Endothelial cell of umbilical vein (primary cell): ENCODE results near the gene CYTH2. TPM values are rescaled to one million over a fixed set of nuclear protein-coding genes. Genes with fewer than 3 reads are reported as not detected.

Source experiments
- BruUV-seq: library from RNA; stranded (reverse); fragments of 400-500 nt; replicated peaks from 2 replicates; lab custom pipeline; 2021; lab: Mats Ljungman, UMichigan
- CTCF ChIA-PET: fragments of 300-600, 350-600 bp; sonication (Branson Sonifier 250); formaldehyde crosslinking; loops from one replicate; lab custom pipeline; 2021; ENCODE audit warnings: antibody characterized with exemption, inconsistent platforms; lab: Charles Lee
- POLR2A ChIA-PET: fragments of 300-600, 350-600 bp; sonication (Branson Sonifier 250); formaldehyde crosslinking; loops from one replicate; lab custom pipeline; 2021; ENCODE audit warnings: antibody characterized with exemption, inconsistent platforms; lab: Charles Lee
- DNase-seq: peaks from one replicate; pipeline ENCODE4 v3.0.0-alpha.2; 2011; ENCODE audit warnings: low read depth, low spot score
- FAIRE-seq: peaks from 2 replicates; lab custom pipeline; 2011; peaks lifted over from hg19 to GRCh38; lab: Jason Lieb, UNC
- H2AFZ ChIP-seq: 2 replicates; pipeline ENCODE4 v1.6.0; 2012; ENCODE audit warnings: low read depth, low read length, control low read depth, inconsistent platforms
- H3K27ac ChIP-seq: 2 replicates; pipeline ENCODE4 v1.5.1; 2011; ENCODE audit warnings: low read depth, mild to moderate bottlenecking, control low read depth, low read length, moderate library complexity; ENCODE audit not compliant: insufficient read depth
- H3K27me3 ChIP-seq, 2 experiments: 2 replicates each; pipeline versions ENCODE4 v1.6.0 to v1.6.1; 2011; ENCODE audit warnings: low read length in 2 of 2, mixed read lengths in 1 of 2; ENCODE audit not compliant: control insufficient read depth in 2 of 2, insufficient read depth in 2 of 2
- H3K36me3 ChIP-seq, 2 experiments: 2 replicates in 1 of 2; 3 replicates in 1 of 2; pipeline ENCODE4 v1.5.1; 2011; ENCODE audit warnings: low read length in 2 of 2, mild to moderate bottlenecking in 1 of 2, moderate library complexity in 1 of 2; ENCODE audit not compliant: control insufficient read depth in 2 of 2, insufficient read depth in 2 of 2; ENCODE audit errors: extremely low read depth in 1 of 2
- H3K4me1 ChIP-seq: 3 replicates; pipeline ENCODE4 v1.5.1; 2011; ENCODE audit warnings: mild to moderate bottlenecking, low read length; ENCODE audit not compliant: control insufficient read depth, insufficient read depth; ENCODE audit errors: extremely low read depth
- H3K4me2 ChIP-seq: 2 replicates; pipeline ENCODE4 v1.6.1; 2011; ENCODE audit warnings: low read length, control low read depth, mixed read lengths; ENCODE audit not compliant: insufficient read depth
- H3K4me3 ChIP-seq, 3 experiments: fragments of 200-600 bp in 1 of 3; sonication (generic), shearing (Covaris generic) in 1 of 3; replicated peaks in 1 of 3; 2 replicates each; pipeline ENCODE4 v1.5.1; 2011 to 2016; ENCODE audit warnings: control low read depth in 3 of 3, low read length in 3 of 3, mild to moderate bottlenecking in 2 of 3, inconsistent platforms in 1 of 3, low read depth in 1 of 3, moderate library complexity in 1 of 3; ENCODE audit not compliant: insufficient read depth in 1 of 3
- H3K79me2 ChIP-seq: 2 replicates; pipeline ENCODE4 v1.6.0; 2012; ENCODE audit warnings: low read length, inconsistent platforms; ENCODE audit not compliant: control insufficient read depth, insufficient read depth
- H3K9ac ChIP-seq: replicated peaks from 2 replicates; pipeline ENCODE3; 2011; ENCODE audit warnings: low read length, control low read depth; ENCODE audit not compliant: insufficient read depth; ENCODE audit errors: extremely low read depth
- H3K9me1 ChIP-seq: replicated peaks from 3 replicates; pipeline ENCODE4 v1.6.0; 2011; ENCODE audit warnings: mild to moderate bottlenecking, low read length; ENCODE audit not compliant: control insufficient read depth, insufficient read depth; ENCODE audit errors: extremely low read depth
- H3K9me3 ChIP-seq: replicated peaks from 2 replicates; pipeline ENCODE4 v1.5.1; 2012; ENCODE audit warnings: low read length, inconsistent platforms; ENCODE audit not compliant: control insufficient read depth, insufficient read depth
- H4K20me1 ChIP-seq: replicated peaks from 2 replicates; pipeline ENCODE3; 2011; ENCODE audit warnings: mild to moderate bottlenecking, low read length; ENCODE audit not compliant: control insufficient read depth, insufficient read depth; ENCODE audit errors: extremely low read depth
- CTCF ChIP-seq, 2 donors: IDR thresholded peaks; 1 replicate in 1 of 2; 2 replicates in 1 of 2; pipeline ENCODE4 v1.5.1; 2011; ENCODE audit warnings: low read length in 2 of 2, mild to moderate bottlenecking in 2 of 2, moderate library complexity in 2 of 2, control low read depth in 1 of 2, inconsistent platforms in 1 of 2, low read depth in 1 of 2; ENCODE audit not compliant: insufficient read depth in 1 of 2; ENCODE audit errors: extremely low read depth in 1 of 2
- EZH2 ChIP-seq: IDR thresholded peaks from 2 replicates; pipeline ENCODE4 v1.6.1; 2012; ENCODE audit warnings: borderline replicate concordance, low read depth, mild to moderate bottlenecking, moderate library complexity, low read length, inconsistent platforms; ENCODE audit not compliant: severe bottlenecking
- FOS ChIP-seq: IDR thresholded peaks from 2 replicates; pipeline ENCODE4 v1.6.1; 2011; ENCODE audit warnings: mild to moderate bottlenecking, low read length, moderate library complexity, borderline replicate concordance; ENCODE audit not compliant: insufficient read depth
- GATA2 ChIP-seq: IDR thresholded peaks from 2 replicates; pipeline ENCODE4 v1.7.0; 2011; ENCODE audit warnings: low read depth, mild to moderate bottlenecking, moderate library complexity, mixed read lengths, low read length; ENCODE audit not compliant: insufficient read length, insufficient read depth
- JUN ChIP-seq: IDR thresholded peaks from 2 replicates; pipeline ENCODE4 v1.6.1; 2011; ENCODE audit warnings: borderline replicate concordance, low read depth; ENCODE audit not compliant: insufficient read length, insufficient read depth
- MAX ChIP-seq: IDR thresholded peaks from 2 replicates; pipeline ENCODE4 v1.6.1; 2011; ENCODE audit not compliant: insufficient read depth, insufficient read length
- MYC ChIP-seq: IDR thresholded peaks from one replicate; pipeline ENCODE4 v1.6.1; 2011; ENCODE audit warnings: mild to moderate bottlenecking, low read depth, low read length
- POLR2A ChIP-seq: IDR thresholded peaks from 2 replicates; pipeline ENCODE4 v1.6.1; 2012; ENCODE audit warnings: low read depth, mild to moderate bottlenecking, control low read depth, low read length
- POLR2AphosphoS5 ChIP-seq: IDR thresholded peaks from 2 replicates; pipeline ENCODE4 v1.6.1; 2012; ENCODE audit warnings: low read depth, mild to moderate bottlenecking, control low read depth, low read length, moderate library complexity; ENCODE audit not compliant: insufficient read depth
- dilution Hi-C: fragments of 300-500 bp; cut with MboI; formaldehyde crosslinking; loops from one replicate; pipeline ENCODE4 v1.15.0; 2019; ENCODE audit warnings: low sequenced_read_pairs; ENCODE audit not compliant: extremely low pct_ligation_motif_present
- intact Hi-C: fragments of 100-400 bp; cut with micrococcal nuclease; formaldehyde crosslinking; loops from one replicate; pipeline ENCODE4 v1.10.0; 2022
- polyA plus RNA-seq, 4 experiments: library from polyadenylated mRNA; depleted of rRNA in 3 of 4; stranded (reverse) in 3 of 4; unstranded in 1 of 4; fragments of >200 nt; gene quantifications; 2 replicates each; pipeline versions ENCODE4 v1.2.1 to v1.2.3, GENCODE V29; 2011 to 2012; ENCODE audit warnings: missing spikeins in 1 of 4
- total RNA-seq: library from RNA; stranded (reverse); gene quantifications from 2 replicates; pipeline ENCODE4 v1.2.3, GENCODE V29; 2021

CYTH2 gene
- total and polyA plus RNA-seq, 2 donors (not counting 3 experiments of a cell fraction or from before 2014, with no cell fraction given) = 98.4 to 119 TPM

- Histone ChIP-seq H3K36me3 (peaks cover 25 to 66% of the 10 kb centered on the region in 2 experiments), H2AFZ (no peak overlapping the region), H3K9me3 (no peaks in the 10 kb centered on the region), H3K4me2 (no peak overlapping the region), H3K27me3 (no peaks in the 10 kb centered on the region), H4K20me1 (no peaks in the 10 kb centered on the region), H3K4me3 (no peak overlapping the region), H3K27ac (no peak overlapping the region), H3K79me2 (peaks cover 22% of the 10 kb centered on the region), H3K9ac (no peak overlapping the region), H3K4me1 (peaks cover 8% of the 10 kb centered on the region), H3K9me1 (no peaks in the 10 kb centered on the region)
- no peak for TF ChIP-seq GATA2
- no peak for TF ChIP-seq JUN
- no peak for TF ChIP-seq MYC
- TF ChIP-seq POLR2AphosphoS5 = no peak
- TF ChIP-seq CTCF (IDR thresholded peaks at IDR 0.05; ENCODE audit: extremely low read depth in 1 of 2, insufficient read depth in 1 of 2, low read depth in 1 of 2, low read length in 2 of 2) = no peak
- TF ChIP-seq POLR2A = no peak
- no peak for TF ChIP-seq FOS
- TF ChIP-seq MAX = no peak
- TF ChIP-seq EZH2 = no peak
- DNase-seq (no peak), FAIRE-seq (no peak)
- intact Hi-C loops = no loop called here
- CTCF ChIA-PET = interaction anchor here (1.4 kb wide), 1 partner anchor 82 kb away, joined by 3 read pairs; the partner anchor contains the start of gene KDELR1
- no TSS peak for BruUV-seq
- dilution Hi-C loops = no loop called here
- POLR2A ChIA-PET = no interaction called here
Measured at GRCh38 chr19:48473161-48473966, 4.2 kb downstream of the CYTH2 start.
